HepG2 (cell line): ENCODE results near the gene UROS. TPM values are rescaled to one million over a fixed set of nuclear protein-coding genes. Genes with fewer than 3 reads are reported as not detected.
A peak's percentile ranks its signal among the peaks of the same experiment; 100 is the strongest.

Experiments used
- FOXP1 ChIP-seq, 2 experiments: fragments of 450-650 bp in 1 of 2; IDR thresholded peaks; 2 replicates each; pipeline ENCODE4 v1.6.1; 2017 to 2018; ENCODE audit warnings: antibody characterized with exemption in 1 of 2
- FOXP4 ChIP-seq: sonication (generic); formaldehyde crosslinking; IDR thresholded peaks from 2 replicates; pipeline ENCODE4 v1.4.0; 2020; ENCODE audit warnings: missing genetic modification reagents
- GABPA ChIP-seq, 2 experiments: IDR thresholded peaks; 2 replicates each; pipeline ENCODE4 v1.6.1; 2011 to 2016; ENCODE audit warnings: low read depth in 2 of 2, low read length in 1 of 2, missing biosample characterization in 1 of 2, missing genetic modification characterization in 1 of 2
- GLMP ChIP-seq: sonication (generic); formaldehyde crosslinking; IDR thresholded peaks from 2 replicates; pipeline ENCODE4 v1.9.0; 2021; ENCODE audit warnings: missing genetic modification reagents, mild to moderate bottlenecking, borderline replicate concordance
- HCFC1 ChIP-seq: fragments of 150-350 bp; IDR thresholded peaks from 2 replicates; pipeline ENCODE4 v1.6.1; 2014; ENCODE audit warnings: low read depth, low read length
- HNF4A ChIP-seq: sonication (generic); formaldehyde crosslinking; IDR thresholded peaks from 2 replicates; pipeline ENCODE4 v1.4.0; 2020; ENCODE audit warnings: missing genetic modification reagents
- JDP2 ChIP-seq: sonication (generic); formaldehyde crosslinking; IDR thresholded peaks from 2 replicates; pipeline ENCODE4 v1.8.1; 2022; ENCODE audit warnings: missing genetic modification reagents, borderline replicate concordance
- KAT7 ChIP-seq: IDR thresholded peaks from 2 replicates; pipeline ENCODE4 v1.6.1; 2018; ENCODE audit warnings: borderline replicate concordance, missing compliant biosample characterization
- NR3C1 ChIP-seq: sonication (generic); formaldehyde crosslinking; IDR thresholded peaks from 2 replicates; pipeline ENCODE4 v1.4.0; 2020; ENCODE audit warnings: missing genetic modification reagents
- PPARG ChIP-seq: conservative IDR thresholded peaks from 2 replicates; pipeline ENCODE4 v1.6.1; 2016; ENCODE audit warnings: missing biosample characterization, missing genetic modification reagents
- RCOR2 ChIP-seq: IDR thresholded peaks from 2 replicates; pipeline ENCODE4 v1.6.1; 2016; ENCODE audit warnings: missing biosample characterization, missing genetic modification reagents
- SMARCC2 ChIP-seq: fragments of 450-650 bp; IDR thresholded peaks from 2 replicates; pipeline ENCODE4 v1.6.1; 2017; ENCODE audit warnings: antibody characterized with exemption, mild to moderate bottlenecking
- TARDBP ChIP-seq: sonication (generic); formaldehyde crosslinking; IDR thresholded peaks from 2 replicates; pipeline ENCODE4 v1.8.0; 2022; ENCODE audit warnings: mild to moderate bottlenecking, missing genetic modification reagents
- TCF7L2 ChIP-seq: IDR thresholded peaks from 2 replicates; pipeline ENCODE4 v1.6.1; 2011; ENCODE audit warnings: mild to moderate bottlenecking, low read depth, low read length, moderate library complexity
- TERF1 ChIP-seq: sonication (generic); formaldehyde crosslinking; IDR thresholded peaks from 2 replicates; pipeline ENCODE4 v1.8.0; 2022; ENCODE audit warnings: mild to moderate bottlenecking, missing genetic modification reagents, moderate library complexity
- ZIK1 ChIP-seq: sonication (generic); formaldehyde crosslinking; IDR thresholded peaks from 2 replicates; pipeline ENCODE4 v1.5.0; 2020; ENCODE audit warnings: mild to moderate bottlenecking, low read depth, missing genetic modification reagents, borderline replicate concordance
- ZNF296 ChIP-seq: sonication (generic); formaldehyde crosslinking; conservative IDR thresholded peaks from 2 replicates; pipeline ENCODE4 v1.5.0; 2020; ENCODE audit warnings: mild to moderate bottlenecking, missing genetic modification reagents
- ZNF614 ChIP-seq: IDR thresholded peaks from 2 replicates; pipeline ENCODE4 v1.6.1; 2018; ENCODE audit warnings: missing biosample characterization, missing genetic modification reagents, inconsistent platforms, borderline replicate concordance
- ZNF775 ChIP-seq: sonication (generic); formaldehyde crosslinking; IDR thresholded peaks from 2 replicates; pipeline ENCODE4 v1.4.0; 2020; ENCODE audit warnings: missing genetic modification reagents, mild to moderate bottlenecking, moderate library complexity, borderline replicate concordance
- ZNF788 ChIP-seq: sonication (generic); formaldehyde crosslinking; IDR thresholded peaks from 2 replicates; pipeline ENCODE4 v1.5.0; 2020; ENCODE audit warnings: mild to moderate bottlenecking, missing genetic modification reagents, borderline replicate concordance
- ZNF883 ChIP-seq: sonication (generic); formaldehyde crosslinking; IDR thresholded peaks from 2 replicates; pipeline ENCODE4 v1.5.1; 2020; ENCODE audit warnings: mild to moderate bottlenecking, missing genetic modification reagents; ENCODE audit errors: not compliant biosample characterization
- polyA plus RNA-seq, 8 experiments: library from polyadenylated mRNA; depleted of rRNA in 3 of 8; stranded (reverse) in 7 of 8; unstranded in 1 of 8; fragments of >200 nt; fragmentation: Illumina TruSeq in 4 of 8; extraction: Trizol in 4 of 8; gene quantifications; 2 replicates each; pipeline versions ENCODE4 v1.2.1 to v1.2.3, GENCODE V29; 2011 to 2016; ENCODE audit warnings: low read depth in 4 of 8, missing spikeins in 1 of 8, mixed read lengths in 1 of 8; ENCODE audit not compliant: insufficient read depth in 1 of 8
- total RNA-seq, 5 experiments: library from RNA; depleted of rRNA; stranded (reverse); fragments of >200 nt; fragmentation: Illumina TruSeq; extraction: Trizol; gene quantifications; 2 replicates each; pipeline ENCODE4 v1.2.3, GENCODE V29; 2016; ENCODE audit warnings: low read depth in 1 of 5
- TF ChIP-seq, protein P1 (sequence below): sonication (generic); formaldehyde crosslinking; IDR thresholded peaks from 2 replicates; pipeline ENCODE4 v1.4.0; 2020; ENCODE audit warnings: mild to moderate bottlenecking, missing genetic modification reagents
- TF ChIP-seq, protein P2 (sequence below): sonication (generic); formaldehyde crosslinking; IDR thresholded peaks from 2 replicates; pipeline ENCODE4 v1.8.0; 2022; ENCODE audit warnings: low read depth, missing genetic modification reagents

Gene UROS
- total and polyA plus RNA-seq, 2 of the 13 experiments (the other 11 are each of a cell fraction or from before 2014, with no cell fraction given), result 14.8 to 49.9 TPM

DNA sequence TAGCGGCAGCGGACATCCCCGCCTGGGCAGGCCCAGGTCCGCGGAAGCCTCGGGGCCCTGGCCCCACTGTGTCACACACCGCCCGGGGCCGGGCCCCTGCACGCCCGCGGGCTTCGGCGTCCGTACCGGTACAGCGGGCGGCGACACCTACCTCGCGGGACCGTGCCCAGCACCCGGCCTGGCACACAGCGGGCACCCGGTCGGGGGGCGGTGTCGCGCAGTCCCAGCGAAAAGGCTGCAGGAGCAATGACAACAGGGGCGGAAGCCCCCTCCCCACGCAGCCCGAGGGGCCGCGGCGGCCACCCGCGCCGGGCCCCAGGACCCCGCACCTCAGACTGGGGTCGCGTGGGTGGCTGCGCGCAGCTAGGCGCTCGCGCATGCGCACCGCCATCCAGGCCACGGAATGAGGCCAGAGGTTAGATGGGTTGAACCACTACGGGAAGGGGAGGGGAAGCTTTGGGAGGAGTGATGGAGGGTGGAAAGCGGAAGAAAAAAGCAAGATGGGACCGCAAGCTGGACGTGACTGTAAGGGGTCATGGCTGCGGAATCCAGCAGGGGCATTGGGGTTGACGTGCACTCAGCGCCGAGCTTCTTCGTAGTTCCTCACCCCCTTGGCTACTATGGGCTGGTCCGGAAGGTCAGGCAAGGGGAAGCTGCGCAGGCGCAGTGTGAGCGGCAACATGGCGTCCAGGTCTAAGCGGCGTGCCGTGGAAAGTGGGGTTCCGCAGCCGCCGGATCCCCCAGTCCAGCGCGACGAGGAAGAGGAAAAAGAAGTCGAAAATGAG lies at the start of gene UROS, which contains the start of gene BCCIP (continued):
- TF ChIP-seq PPARG (CRISPR knock-in tag) (peak; percentile 100), HNF4A (CRISPR knock-in tag) (0 out of 2 replicates have a peak, but pooled peaks have one; percentile 8), FOXP4 (CRISPR knock-in tag) (no peak), TERF1 (CRISPR knock-in tag) (no peak), JDP2 (CRISPR knock-in tag) (no peak), ZNF296 (no peak), SMARCC2 (no peak), TARDBP (CRISPR knock-in tag) (peak; percentile 45; the same call in 1 of the 2 replicates), ZNF775 (no peak), TCF7L2 (no peak), GLMP (no peak), FOXP1 (IDR thresholded peaks at IDR 0.05) (no peak), FOXP1 (CRISPR knock-in tag; IDR thresholded peaks at IDR 0.05) (no peak), ZIK1 (CRISPR knock-in tag) (no peak), ZNF614 (CRISPR knock-in tag) (no peak; the same call in 1 of the 2 replicates), ZNF883 (peak; percentile 95), KAT7 (CRISPR knock-in tag) (peak; percentile 74; the same call in 1 of the 2 replicates), ZNF788 (CRISPR knock-in tag) (peak; percentile 67; the same call in 1 of the 2 replicates), HCFC1 (no peak), NR3C1 (CRISPR knock-in tag) (no peak), RCOR2 (CRISPR knock-in tag) (no peak), GABPA (IDR thresholded peaks at IDR 0.05; ENCODE audit: low read depth, low read length) (no peak), GABPA (CRISPR knock-in tag; IDR thresholded peaks at IDR 0.05; ENCODE audit: low read depth) (peak; percentile 73)
- TF ChIP-seq, protein P1, sequence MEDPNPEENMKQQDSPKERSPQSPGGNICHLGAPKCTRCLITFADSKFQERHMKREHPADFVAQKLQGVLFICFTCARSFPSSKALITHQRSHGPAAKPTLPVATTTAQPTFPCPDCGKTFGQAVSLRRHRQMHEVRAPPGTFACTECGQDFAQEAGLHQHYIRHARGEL, result no peak
- TF ChIP-seq, protein P2, sequence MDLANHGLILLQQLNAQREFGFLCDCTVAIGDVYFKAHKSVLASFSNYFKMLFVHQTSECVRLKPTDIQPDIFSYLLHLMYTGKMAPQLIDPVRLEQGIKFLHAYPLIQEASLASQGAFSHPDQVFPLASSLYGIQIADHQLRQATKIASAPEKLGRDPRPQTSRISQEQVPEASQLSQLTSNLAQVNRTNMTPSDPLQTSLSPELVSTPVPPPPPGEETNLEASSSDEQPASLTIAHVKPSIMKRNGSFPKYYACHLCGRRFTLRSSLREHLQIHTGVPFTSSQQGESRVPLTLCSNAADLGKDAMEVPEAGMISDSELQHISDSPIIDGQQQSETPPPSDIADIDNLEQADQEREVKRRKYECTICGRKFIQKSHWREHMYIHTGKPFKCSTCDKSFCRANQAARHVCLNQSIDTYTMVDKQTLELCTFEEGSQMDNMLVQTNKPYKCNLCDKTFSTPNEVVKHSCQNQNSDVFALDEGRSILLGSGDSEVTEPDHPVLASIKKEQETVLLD (CRISPR knock-in tag), result no peak
